Activated CD8-positive, alpha-beta memory T cell treated with anti-CD3 and anti-CD28 coated beads, Interleukin-2, amount 50 U/mL, for 4 hours (primary cell): ENCODE measurements around the gene AARS2.

ENCODE experiments used
- DNase-seq: peaks from one replicate; pipeline ENCODE4 v3.0.0-alpha.2; 2020

Gene AARS2

GRCh38 chr6:44298864-44299263 lies 14.3 kb downstream of the AARS2 start:
- no peak for DNase-seq

- DNase-seq: no peak
These were observed 14.9 kb downstream of the AARS2 start for GRCh38 chr6:44298055-44298803.

- peak; percentile 55 for DNase-seq
These were observed 15.8 kb downstream of the AARS2 start for GRCh38 chr6:44297063-44298038.

GRCh38 chr6:44294832-44295791 lies 18.0 kb downstream of the AARS2 start:
- no peak for DNase-seq

- DNase-seq: no peak
These were observed 20.3 kb downstream of the AARS2 start for GRCh38 chr6:44292661-44293365.

- DNase-seq: no peak
These were observed 21.3 kb downstream of the AARS2 start for GRCh38 chr6:44291841-44292240.

- DNase-seq: no peak
These were observed 23.4 kb downstream of the AARS2 start for GRCh38 chr6:44289726-44290260.

- DNase-seq: no peak
These were observed 26.4 kb downstream of the AARS2 start for GRCh38 chr6:44286747-44287146.

GRCh38 chr6:44286285-44286565 lies 26.9 kb downstream of the AARS2 start:
- no peak for DNase-seq

- no peak for DNase-seq
These were observed 27.4 kb downstream of the AARS2 start for GRCh38 chr6:44285552-44286284.

- no peak for DNase-seq
These were observed 28.3 kb downstream of the AARS2 start for GRCh38 chr6:44284867-44285266.

GRCh38 chr6:44284121-44284520 lies 29.0 kb downstream of the AARS2 start:
- DNase-seq: no peak

- no peak for DNase-seq
These were observed 34.1 kb downstream of the AARS2 start for GRCh38 chr6:44278774-44279697.

GRCh38 chr6:44278315-44278714 lies 34.8 kb downstream of the AARS2 start:
- DNase-seq: no peak

- no peak for DNase-seq
These were observed 35.4 kb downstream of the AARS2 start for GRCh38 chr6:44277763-44278162.

- DNase-seq: no peak
These were observed 36.2 kb downstream of the AARS2 start for GRCh38 chr6:44276667-44277640.

GRCh38 chr6:44275749-44276648 lies 37.1 kb downstream of the AARS2 start:
- DNase-seq: no peak

- no peak for DNase-seq
These were observed 37.8 kb downstream of the AARS2 start for GRCh38 chr6:44275271-44275748.
